SH-SY5Y (cell line): ENCODE data around the gene CNTNAP1.

ENCODE experiments used
- GATA2 ChIP-seq: IDR thresholded peaks from 2 replicates; pipeline ENCODE4 v1.6.1; 2011; ENCODE audit warnings: mild to moderate bottlenecking, low read depth, low read length
- GATA3 ChIP-seq: IDR thresholded peaks from 2 replicates; pipeline ENCODE4 v1.6.1; 2011; ENCODE audit warnings: low read depth, mild to moderate bottlenecking, low read length, moderate library complexity

- TF ChIP-seq GATA2: no peak
- TF ChIP-seq GATA3: no peak
These were observed 30.9 kb upstream of the CNTNAP1 start for GRCh38 chr17:42651392-42651791.
